Cardiac atrium fibroblast (primary cell): Measurements from ENCODE around the gene CYP4X1. TPM values are rescaled to one million over a fixed set of nuclear protein-coding genes. Genes with fewer than 3 reads are reported as not detected.

Experiments used
- total RNA-seq: library from RNA; depleted of rRNA; stranded (reverse); fragments of >200 nt; gene quantifications from 2 replicates; pipeline ENCODE4 v1.2.3, GENCODE V29; 2015

CYP4X1 gene, protein sequence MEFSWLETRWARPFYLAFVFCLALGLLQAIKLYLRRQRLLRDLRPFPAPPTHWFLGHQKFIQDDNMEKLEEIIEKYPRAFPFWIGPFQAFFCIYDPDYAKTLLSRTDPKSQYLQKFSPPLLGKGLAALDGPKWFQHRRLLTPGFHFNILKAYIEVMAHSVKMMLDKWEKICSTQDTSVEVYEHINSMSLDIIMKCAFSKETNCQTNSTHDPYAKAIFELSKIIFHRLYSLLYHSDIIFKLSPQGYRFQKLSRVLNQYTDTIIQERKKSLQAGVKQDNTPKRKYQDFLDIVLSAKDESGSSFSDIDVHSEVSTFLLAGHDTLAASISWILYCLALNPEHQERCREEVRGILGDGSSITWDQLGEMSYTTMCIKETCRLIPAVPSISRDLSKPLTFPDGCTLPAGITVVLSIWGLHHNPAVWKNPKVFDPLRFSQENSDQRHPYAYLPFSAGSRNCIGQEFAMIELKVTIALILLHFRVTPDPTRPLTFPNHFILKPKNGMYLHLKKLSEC
- 9.0 and 16.0 TPM in 2 replicates for total RNA-seq

DNA sequence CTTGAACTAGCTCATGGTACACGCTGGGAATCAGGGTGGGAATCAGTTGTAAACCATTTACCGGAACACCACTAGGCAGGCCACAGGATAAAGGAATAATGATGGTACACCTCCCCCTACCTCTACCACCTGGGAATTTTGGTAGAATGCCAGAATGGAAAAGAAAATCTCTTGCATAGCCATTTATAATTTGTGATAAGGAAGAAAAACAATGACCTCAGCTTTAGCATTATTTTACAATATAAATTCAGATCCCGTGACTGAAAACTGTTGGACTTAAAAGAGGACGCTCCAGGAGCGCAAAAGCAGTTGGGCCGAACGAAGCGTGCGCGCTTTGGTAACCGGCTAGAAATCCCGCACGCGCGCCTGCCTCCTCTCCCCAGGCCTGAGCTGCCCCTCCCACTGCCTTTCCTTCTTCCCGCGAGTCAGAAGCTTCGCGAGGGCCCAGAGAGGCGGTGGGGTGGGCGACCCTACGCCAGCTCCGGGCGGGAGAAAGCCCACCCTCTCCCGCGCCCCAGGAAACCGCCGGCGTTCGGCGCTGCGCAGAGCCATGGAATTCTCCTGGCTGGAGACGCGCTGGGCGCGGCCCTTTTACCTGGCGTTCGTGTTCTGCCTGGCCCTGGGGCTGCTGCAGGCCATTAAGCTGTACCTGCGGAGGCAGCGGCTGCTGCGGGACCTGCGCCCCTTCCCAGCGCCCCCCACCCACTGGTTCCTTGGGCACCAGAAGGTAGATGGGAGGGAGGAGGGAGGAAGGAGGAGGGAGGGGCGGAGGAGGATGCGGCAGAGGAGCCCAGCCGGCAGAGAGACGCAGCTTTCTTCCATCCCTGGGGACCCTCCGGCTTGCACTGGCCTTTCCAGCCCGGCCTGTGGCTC is at the start of gene CYP4X1:
TSS of gene CYP4X1 (plus strand) at position 402 of the 873 bp plus-strand sequence. CDS start at position 551, 149 bp downstream.

DNA sequence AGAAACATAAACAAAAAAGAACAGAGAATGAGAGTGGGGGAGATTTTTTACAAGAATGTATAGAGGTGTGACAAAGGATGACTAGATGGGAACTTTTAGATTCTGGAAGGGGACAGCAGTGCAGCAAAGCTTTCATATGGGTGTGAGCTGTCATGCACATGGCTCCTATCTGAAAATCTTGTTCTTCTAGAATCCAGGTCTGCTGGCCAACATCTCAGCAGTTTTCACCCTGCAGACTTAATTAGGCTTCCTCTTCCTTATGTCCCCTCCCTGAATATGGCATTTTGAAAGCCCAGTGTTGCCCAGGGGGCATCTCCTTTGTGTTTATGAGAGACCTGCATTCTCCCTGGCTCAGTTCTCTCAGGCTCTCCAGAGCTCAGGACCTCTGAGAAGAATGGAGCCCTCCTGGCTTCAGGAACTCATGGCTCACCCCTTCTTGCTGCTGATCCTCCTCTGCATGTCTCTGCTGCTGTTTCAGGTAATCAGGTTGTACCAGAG is 43.7 kb downstream of the CYP4X1 start, which contains the start of gene CYP4Z1:
TSS of gene CYP4Z1 (plus strand) at position 135 of the 498 bp plus-strand sequence. CDS start at position 395, 260 bp downstream.

Other genes with a start within 250 kb of the CYP4X1 start
- not detected in 2 replicates for gene CYP4B1, start 224.6 kb upstream of the CYP4X1 start, total RNA-seq
- 0.18 TPM in 1 of 2 replicates, not detected in the other for gene CYP4A11, start 82.2 kb upstream of the CYP4X1 start, total RNA-seq
- gene CYP4Z1, start 43.6 kb downstream of the CYP4X1 start, total RNA-seq: not detected in 2 replicates
- gene CYP4A22, start 113.8 kb downstream of the CYP4X1 start, total RNA-seq: not detected in 2 replicates
- 3.4 and 4.4 TPM in 2 replicates for gene PDZK1IP1, start 166.4 kb downstream of the CYP4X1 start, total RNA-seq
- 0.16 and 0.36 TPM in 2 replicates for gene TAL1, start 208.6 kb downstream of the CYP4X1 start, total RNA-seq